NCI-H345 treated with DMSO at 0.1 percent for 48 hours (cell line): ENCODE data around the gene FIGN.

Experiments used
- DNase-seq: peaks from one replicate; lab custom pipeline; 2025; ENCODE audit not compliant: unreplicated experiment; lab: John Stamatoyannopoulos, UW

Gene FIGN

GRCh38 chr2:163735685-163736432 is at the start of gene FIGN:
Gene FIGN, minus strand, starts transcription at chr2:163736008. Its CDS starts 1,081 bp downstream, at chr2:163734927.
- DNase-seq: peak; percentile 61

- no peak for DNase-seq
Observed at GRCh38 chr2:163785162-163785561, 49.4 kb upstream of the FIGN start.

- DNase-seq: no peak
Observed at GRCh38 chr2:163779970-163780597, 44.3 kb upstream of the FIGN start.

GRCh38 chr2:163778045-163778781 is 42.4 kb upstream of the FIGN start:
- no peak for DNase-seq

- DNase-seq: no peak
Observed at GRCh38 chr2:163775304-163775703, 39.5 kb upstream of the FIGN start.

GRCh38 chr2:163774862-163775261 is 39.1 kb upstream of the FIGN start:
- DNase-seq: no peak

GRCh38 chr2:163773276-163773675 is 37.5 kb upstream of the FIGN start:
- DNase-seq: no peak

GRCh38 chr2:163771596-163771995 is 35.8 kb upstream of the FIGN start:
- DNase-seq: no peak

GRCh38 chr2:163768881-163769695 is 33.3 kb upstream of the FIGN start:
- no peak for DNase-seq

GRCh38 chr2:163767097-163767496 is 31.3 kb upstream of the FIGN start:
- DNase-seq: no peak

GRCh38 chr2:163764566-163764965 is 28.8 kb upstream of the FIGN start:
- DNase-seq: no peak

- DNase-seq: no peak
Observed at GRCh38 chr2:163759013-163759412, 23.2 kb upstream of the FIGN start.

GRCh38 chr2:163757814-163758213 is 22.0 kb upstream of the FIGN start:
- DNase-seq: no peak

- DNase-seq: no peak
Observed at GRCh38 chr2:163756588-163756987, 20.8 kb upstream of the FIGN start.

- DNase-seq: no peak
Observed at GRCh38 chr2:163755366-163755765, 19.6 kb upstream of the FIGN start.

- no peak for DNase-seq
Observed at GRCh38 chr2:163753726-163754125, 17.9 kb upstream of the FIGN start.

GRCh38 chr2:163752267-163752666 is 16.5 kb upstream of the FIGN start:
- DNase-seq: no peak

GRCh38 chr2:163751696-163752095 is 15.9 kb upstream of the FIGN start:
- DNase-seq: no peak

GRCh38 chr2:163748420-163748819 is 12.6 kb upstream of the FIGN start:
- DNase-seq: no peak

GRCh38 chr2:163741435-163741834 is 5.6 kb upstream of the FIGN start:
- DNase-seq: no peak

GRCh38 chr2:163737563-163737962 is 1.8 kb upstream of the FIGN start:
- no peak for DNase-seq
